ENCODE results near the gene CCDC157. TPM values are rescaled to one million over a fixed set of nuclear protein-coding genes. Genes with fewer than 3 reads are reported as not detected.

The CCDC157 gene
- total RNA-seq, 2 experiments from 2014 or later, result 4.9 to 6.2 TPM

GRCh38 chr22:30370641-30371230 is 13.9 kb downstream of the CCDC157 start:
- ATAC-seq (no peak), DNase-seq (no peak)
- Mint-ChIP-seq H3K27me3 (no peaks in the 10 kb centered on the region), H3K36me3 (no peaks in the 10 kb centered on the region), H3K27ac (no peak overlapping the region), H3K9me3 (ENCODE audit: low read depth) (no peaks in the 10 kb centered on the region), H3K4me1 (no peaks in the 10 kb centered on the region), H3K4me3 (no peak overlapping the region)
- CTCF ChIA-PET, result no interaction called here

- no peak for ATAC-seq
- Mint-ChIP-seq H3K27ac (no peak overlapping the region), H3K36me3 (no peaks in the 10 kb centered on the region), H3K9me3 (ENCODE audit: low read depth) (no peaks in the 10 kb centered on the region), H3K4me1 (no peaks in the 10 kb centered on the region), H3K27me3 (no peaks in the 10 kb centered on the region), H3K4me3 (no peak overlapping the region)
- no peak for DNase-seq
- CTCF ChIA-PET, result interaction anchor here (1.8 kb wide), 1 partner anchor 16 kb away, joined by 5 read pairs; no protein-coding TSS in a partner anchor
Observed at GRCh38 chr22:30371321-30371720, 14.5 kb downstream of the CCDC157 start.

- DNase-seq (no peak), ATAC-seq (no peak)
- Mint-ChIP-seq H3K4me1 (no peaks in the 10 kb centered on the region), H3K27ac (no peak overlapping the region), H3K9me3 (ENCODE audit: low read depth) (no peaks in the 10 kb centered on the region), H3K4me3 (no peak overlapping the region), H3K36me3 (no peaks in the 10 kb centered on the region), H3K27me3 (no peaks in the 10 kb centered on the region)
- CTCF ChIA-PET, result interaction anchor here (1.8 kb wide), 1 partner anchor 16 kb away, joined by 5 read pairs; no protein-coding TSS in a partner anchor
Observed at GRCh38 chr22:30371981-30372380, 15.2 kb downstream of the CCDC157 start.

- ATAC-seq (no peak), DNase-seq (no peak)
- no peaks in the 10 kb centered on the region for H3K36me3 Mint-ChIP-seq
- no peaks in the 10 kb centered on the region for H3K27me3 Mint-ChIP-seq
- CTCF ChIA-PET, result interaction anchor here (1.8 kb wide), 1 partner anchor 15 kb away, joined by 5 read pairs; no protein-coding TSS in a partner anchor
- H3K9me3 Mint-ChIP-seq (ENCODE audit: low read depth), result no peaks in the 10 kb centered on the region
- H3K4me1 Mint-ChIP-seq, result no peaks in the 10 kb centered on the region
- no peak overlapping the region for H3K27ac Mint-ChIP-seq
- H3K4me3 Mint-ChIP-seq, result no peak overlapping the region
Observed at GRCh38 chr22:30372915-30373314, 16.1 kb downstream of the CCDC157 start.

GRCh38 chr22:30373331-30374325 is 16.8 kb downstream of the CCDC157 start:
- Mint-ChIP-seq H3K36me3 (no peaks in the 10 kb centered on the region), H3K27me3 (no peaks in the 10 kb centered on the region), H3K4me3 (no peak overlapping the region), H3K9me3 (ENCODE audit: low read depth) (no peaks in the 10 kb centered on the region), H3K27ac (no peak overlapping the region), H3K4me1 (no peaks in the 10 kb centered on the region)
- ATAC-seq (no peak), DNase-seq (no peak)
- CTCF ChIA-PET, result interaction anchor here (1.6 to 2.2 kb wide), 3 partner anchors 14 to 86 kb away, joined by 3 to 12 read pairs (median 5); no protein-coding TSS in a partner anchor

- Mint-ChIP-seq H3K9me3 (ENCODE audit: low read depth) (no peaks in the 10 kb centered on the region), H3K4me3 (no peak overlapping the region), H3K36me3 (no peaks in the 10 kb centered on the region), H3K27me3 (no peaks in the 10 kb centered on the region), H3K27ac (no peak overlapping the region), H3K4me1 (no peaks in the 10 kb centered on the region)
- ATAC-seq (no peak), DNase-seq (no peak)
- CTCF ChIA-PET, result interaction anchor here (1.2 to 2.2 kb wide), 4 partner anchors 12 to 112 kb away, joined by 3 to 12 read pairs (median 3); no protein-coding TSS in a partner anchor
Observed at GRCh38 chr22:30375312-30375849, 18.6 kb downstream of the CCDC157 start.

- Mint-ChIP-seq H3K36me3 (no peaks in the 10 kb centered on the region), H3K27me3 (no peaks in the 10 kb centered on the region), H3K9me3 (ENCODE audit: low read depth) (no peaks in the 10 kb centered on the region), H3K27ac (no peak overlapping the region), H3K4me1 (peaks cover 7% of the 10 kb centered on the region), H3K4me3 (no peak overlapping the region)
- ATAC-seq (no peak), DNase-seq (no peak)
- CTCF ChIA-PET, result interaction anchor here (0.7 to 21.5 kb wide), 2 partner anchors 9 to 93 kb away, joined by 4 to 508 read pairs; partner anchors contain the start of gene CASTOR1
Observed at GRCh38 chr22:30380011-30380410, 23.2 kb downstream of the CCDC157 start.

DNA sequence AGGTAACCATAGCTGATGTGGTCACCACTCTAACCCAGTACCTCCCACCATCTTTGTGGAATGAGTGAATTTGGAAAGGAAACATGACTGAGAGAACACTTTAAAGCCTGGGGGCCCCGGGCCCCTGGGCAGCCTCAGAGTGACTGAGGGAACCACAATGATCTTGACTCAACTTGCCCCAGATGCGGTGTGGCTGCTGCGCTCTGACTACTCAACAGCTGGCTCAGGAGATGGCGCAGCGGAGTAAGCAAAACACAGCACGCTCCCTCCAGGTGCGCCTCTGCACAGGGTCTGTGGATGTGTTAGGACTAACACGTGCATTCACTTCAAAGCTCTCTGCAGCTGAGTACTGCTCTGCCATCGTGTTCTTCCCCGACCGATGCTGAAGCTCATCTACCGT is 24.5 kb downstream of the CCDC157 start:
- Mint-ChIP-seq H3K4me1 (peaks cover 9% of the 10 kb centered on the region), H3K27me3 (no peaks in the 10 kb centered on the region), H3K9me3 (ENCODE audit: low read depth) (no peaks in the 10 kb centered on the region), H3K4me3 (no peak overlapping the region), H3K36me3 (no peaks in the 10 kb centered on the region), H3K27ac (no peak overlapping the region)
- CTCF ChIA-PET, result interaction anchor here (0.9 to 21.5 kb wide), 3 partner anchors 10 to 95 kb away, joined by 3 to 508 read pairs (median 12); partner anchors contain the start of gene CASTOR1
- peak; percentile 54 for DNase-seq
- ATAC-seq, result peak; percentile 49

GRCh38 chr22:30382340-30382739 is 25.5 kb downstream of the CCDC157 start:
- ATAC-seq, result no peak
- H3K36me3 Mint-ChIP-seq, result no peaks in the 10 kb centered on the region

DNA sequence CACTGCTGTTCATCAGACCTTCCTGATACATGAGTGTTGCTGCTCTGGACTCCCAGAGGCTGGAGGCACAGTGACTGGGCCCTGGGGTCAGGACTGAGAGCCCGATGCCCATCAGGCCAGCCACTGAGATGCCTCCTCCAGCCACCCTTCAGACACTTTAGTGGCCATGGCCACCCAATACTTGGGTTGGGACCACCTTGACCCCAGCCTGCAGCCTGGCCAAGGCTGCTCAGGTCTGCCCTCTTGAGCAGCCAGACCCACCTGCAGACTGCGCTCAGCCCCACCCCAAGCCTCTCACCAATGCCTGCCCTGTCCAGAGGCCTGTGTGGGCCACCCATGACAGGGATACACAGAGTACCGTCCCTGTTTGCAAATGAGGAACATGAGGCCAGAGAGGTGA is 26.3 kb downstream of the CCDC157 start:
- H3K36me3 Mint-ChIP-seq, result no peaks in the 10 kb centered on the region
- no peak overlapping the region for H3K4me3 Mint-ChIP-seq
- CTCF ChIA-PET, result interaction anchor here (21.5 kb wide), 1 partner anchor 96 kb away, joined by 508 read pairs; the partner anchor contains the start of gene CASTOR1
- DNase-seq (no peak), ATAC-seq (no peak)
- peaks cover 14% of the 10 kb centered on the region for H3K4me1 Mint-ChIP-seq
- H3K27me3 Mint-ChIP-seq, result no peaks in the 10 kb centered on the region
- H3K9me3 Mint-ChIP-seq (ENCODE audit: low read depth), result no peaks in the 10 kb centered on the region
- H3K27ac Mint-ChIP-seq, result no peak overlapping the region

More at GRCh38 chr22:30382340-30382739, 25.5 kb downstream of the CCDC157 start:
- H3K4me1 Mint-ChIP-seq, result peaks cover 11% of the 10 kb centered on the region
- CTCF ChIA-PET, result interaction anchor here (0.6 to 21.5 kb wide), 2 partner anchors 96 to 963 kb away, joined by 3 to 508 read pairs; partner anchors contain the start of gene CASTOR1
- H3K27me3 Mint-ChIP-seq, result no peaks in the 10 kb centered on the region
- no peak overlapping the region for H3K27ac Mint-ChIP-seq
- H3K4me3 Mint-ChIP-seq, result no peak overlapping the region
- H3K9me3 Mint-ChIP-seq (ENCODE audit: low read depth), result no peaks in the 10 kb centered on the region
- DNase-seq, result no peak

GRCh38 chr22:30385942-30386341 is 29.1 kb downstream of the CCDC157 start:
- ATAC-seq, result no peak
- Mint-ChIP-seq H3K36me3 (peaks cover 2% of the 10 kb centered on the region), H3K4me1 (peaks cover 15% of the 10 kb centered on the region), H3K27ac (no peak overlapping the region), H3K9me3 (ENCODE audit: low read depth) (no peaks in the 10 kb centered on the region), H3K27me3 (no peaks in the 10 kb centered on the region), H3K4me3 (no peak overlapping the region)
- no peak for DNase-seq
- CTCF ChIA-PET, result interaction anchor here (0.7 to 21.5 kb wide), 10 partner anchors 29 to 280 kb away, joined by 3 to 508 read pairs (median 4); partner anchors contain the start of genes CASTOR1, CCDC157 and SF3A1

DNA sequence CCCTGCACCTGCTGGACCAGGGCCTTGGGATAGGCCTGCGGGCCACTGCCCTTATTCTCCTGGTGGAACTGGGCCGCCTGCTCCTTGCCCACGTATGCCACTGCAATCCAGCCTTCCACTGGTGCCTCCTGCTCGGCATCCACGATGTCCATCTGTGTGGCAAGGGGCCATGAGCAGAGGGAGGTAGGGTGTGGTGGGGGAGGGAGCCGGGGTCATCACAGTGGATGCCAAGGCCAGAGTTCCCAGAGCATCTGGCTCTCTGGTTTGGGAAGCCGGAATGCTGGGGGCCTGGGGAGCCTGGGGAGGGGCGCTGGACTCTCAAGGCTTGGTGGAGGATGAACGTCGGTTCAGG is 29.8 kb downstream of the CCDC157 start:
- peaks cover 2% of the 10 kb centered on the region for H3K36me3 Mint-ChIP-seq
- H3K27ac Mint-ChIP-seq, result peak overlapping the region; percentile 26
- no peaks in the 10 kb centered on the region for H3K9me3 Mint-ChIP-seq (ENCODE audit: low read depth)
- H3K27me3 Mint-ChIP-seq, result no peaks in the 10 kb centered on the region
- no peak for ATAC-seq
- H3K4me3 Mint-ChIP-seq, result peak overlapping the region; percentile 76
- CTCF ChIA-PET, result interaction anchor here (0.5 to 21.5 kb wide), 16 partner anchors 8 to 278 kb away, joined by 3 to 508 read pairs (median 6); partner anchors contain the start of genes CASTOR1, OSM and SEC14L2
- DNase-seq, result no peak
- H3K4me1 Mint-ChIP-seq, result peaks cover 16% of the 10 kb centered on the region
